ENCODE results near the gene RBM20.
"Not testable (repeated sequence)": the region's sequence is repeated elsewhere in the genome, so short reads cannot be mapped to it uniquely, and the experiment has no call there.

RBM20 gene

DNA sequence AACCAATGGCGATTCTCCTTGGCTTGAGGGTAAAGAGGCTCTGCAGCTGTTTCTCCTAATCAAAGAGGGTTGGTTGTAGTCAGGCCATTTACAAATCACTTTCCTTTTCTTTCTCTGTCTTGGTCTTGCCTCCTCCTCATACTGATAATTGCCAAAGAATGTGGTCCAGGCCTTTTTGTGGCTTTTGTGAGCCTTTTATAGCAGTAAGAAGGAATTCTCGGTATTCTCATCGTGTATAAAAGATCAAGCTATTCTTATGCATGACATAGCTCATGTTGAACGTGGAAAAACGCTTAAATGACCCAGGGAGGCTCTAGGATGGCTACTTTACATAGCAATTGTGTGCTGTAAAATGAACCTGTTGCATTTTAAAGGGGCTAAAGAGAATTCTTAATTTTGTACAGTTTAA, 62.6 kb downstream of the RBM20 start:
- DNase-seq (ENCODE audit: low spot score) = peak; percentile 78

GRCh38 chr10:110708776-110709443, 64.8 kb downstream of the RBM20 start:
- no peak for DNase-seq (ENCODE audit: low spot score)

- no peak for DNase-seq (ENCODE audit: low spot score)
These were observed 65.3 kb downstream of the RBM20 start for GRCh38 chr10:110709444-110709828.

DNA sequence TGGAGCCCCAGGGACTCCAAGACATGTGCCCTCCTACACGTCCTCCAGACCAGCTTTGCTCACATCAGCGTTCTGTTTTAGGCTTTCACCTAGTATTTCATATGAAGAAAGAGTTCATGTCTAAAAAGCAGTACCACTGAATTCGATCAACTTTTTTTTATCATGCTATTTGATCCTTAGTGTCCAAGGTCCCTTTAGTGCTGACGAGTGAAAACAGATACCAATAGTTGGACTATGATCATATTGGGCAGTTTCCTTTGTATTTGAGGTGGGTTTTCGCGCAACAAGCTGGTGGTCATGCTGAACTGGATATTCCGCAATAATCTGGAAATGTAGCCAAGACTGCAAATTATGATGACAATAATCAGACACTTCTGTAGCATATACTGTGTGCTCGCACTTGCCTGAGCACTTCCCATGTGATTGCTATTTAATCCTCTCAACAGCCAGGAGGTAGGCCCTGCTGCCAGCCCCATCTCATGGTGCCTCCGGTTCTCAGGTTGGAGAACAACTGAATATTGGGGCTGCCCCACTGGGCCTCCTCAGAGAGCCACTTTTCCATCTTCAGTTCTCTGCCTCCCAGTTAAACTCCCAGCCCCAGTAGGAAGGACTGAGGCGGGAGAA, 65.9 kb downstream of the RBM20 start:
- no peak for DNase-seq (ENCODE audit: low spot score)

DNA sequence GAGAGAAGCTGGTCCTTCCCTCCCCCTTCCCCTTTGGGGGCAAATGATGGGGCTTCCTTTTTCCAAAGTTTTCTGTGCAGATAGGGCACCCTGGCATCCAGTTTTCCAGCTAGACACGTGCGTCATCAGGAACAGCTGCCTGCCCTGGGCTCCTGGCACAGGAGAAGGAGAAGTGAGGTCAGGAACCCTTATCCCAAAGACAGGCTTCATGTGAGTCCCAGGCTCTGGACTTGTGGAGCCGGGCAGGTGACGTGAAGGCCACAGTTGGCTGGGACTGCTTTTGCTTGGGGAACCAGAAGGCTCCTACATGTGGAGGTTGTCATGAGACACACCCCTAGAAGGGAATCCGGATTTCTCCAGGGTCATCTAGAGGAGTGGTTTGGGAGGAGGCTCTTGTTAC, 66.5 kb downstream of the RBM20 start:
- DNase-seq (ENCODE audit: low spot score) = no peak

- DNase-seq (ENCODE audit: low spot score) = no peak
These were observed 67.2 kb downstream of the RBM20 start for GRCh38 chr10:110711382-110711781.

DNA sequence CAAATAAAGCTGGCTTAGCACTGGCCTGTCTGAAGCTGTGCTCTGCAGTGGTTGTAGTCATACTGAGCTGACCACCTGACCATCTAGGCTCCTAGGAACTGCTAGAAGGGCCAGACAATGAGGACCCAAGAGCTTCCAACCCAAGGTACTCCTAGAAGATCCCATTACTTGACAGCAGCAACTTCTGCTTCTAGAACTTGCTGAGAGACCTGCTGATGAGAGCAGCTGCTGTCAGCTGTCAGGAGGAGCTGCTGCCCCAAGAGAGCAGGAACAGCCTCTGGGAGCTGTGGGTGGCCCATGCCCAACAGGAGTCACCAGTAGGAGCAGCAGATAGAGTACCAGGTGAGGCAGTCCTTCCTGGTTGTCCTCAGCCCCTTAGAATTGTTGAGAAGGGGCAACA, 70.2 kb downstream of the RBM20 start:
- no peak for DNase-seq (ENCODE audit: low spot score)

GRCh38 chr10:110717781-110718589, 73.8 kb downstream of the RBM20 start:
- no peak for DNase-seq (ENCODE audit: low spot score)

DNA sequence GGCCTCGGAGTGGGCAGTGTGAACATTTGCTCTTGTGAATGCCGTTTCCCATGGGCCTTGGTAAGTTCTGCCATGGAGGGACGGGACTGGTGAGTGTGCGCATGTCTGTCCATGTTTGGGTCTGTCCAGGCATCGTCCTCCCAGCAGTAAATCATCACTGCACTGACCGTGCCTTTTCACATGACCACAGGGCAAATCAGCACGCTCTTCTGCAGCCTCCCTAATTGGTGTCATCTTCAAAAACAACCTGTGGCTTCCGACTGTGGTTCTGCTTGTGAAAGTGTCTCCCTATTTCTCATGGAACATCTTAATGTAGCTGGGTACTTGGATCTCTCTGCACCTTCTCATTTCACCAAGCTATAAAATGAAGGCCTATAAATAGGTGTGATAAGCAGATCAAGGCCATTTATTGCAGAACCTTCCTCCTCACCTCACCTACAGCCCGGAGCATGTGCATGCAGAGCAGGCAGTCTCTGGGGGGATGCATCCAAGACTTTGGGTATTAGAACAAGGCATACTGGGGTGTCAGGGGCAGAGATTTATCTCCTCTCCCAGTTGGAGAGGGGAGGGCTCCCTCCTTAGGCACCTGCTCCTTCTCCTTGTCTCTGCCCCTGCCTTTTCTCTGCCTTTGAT, 77.4 kb downstream of the RBM20 start:
- no peak for DNase-seq (ENCODE audit: low spot score)

DNA sequence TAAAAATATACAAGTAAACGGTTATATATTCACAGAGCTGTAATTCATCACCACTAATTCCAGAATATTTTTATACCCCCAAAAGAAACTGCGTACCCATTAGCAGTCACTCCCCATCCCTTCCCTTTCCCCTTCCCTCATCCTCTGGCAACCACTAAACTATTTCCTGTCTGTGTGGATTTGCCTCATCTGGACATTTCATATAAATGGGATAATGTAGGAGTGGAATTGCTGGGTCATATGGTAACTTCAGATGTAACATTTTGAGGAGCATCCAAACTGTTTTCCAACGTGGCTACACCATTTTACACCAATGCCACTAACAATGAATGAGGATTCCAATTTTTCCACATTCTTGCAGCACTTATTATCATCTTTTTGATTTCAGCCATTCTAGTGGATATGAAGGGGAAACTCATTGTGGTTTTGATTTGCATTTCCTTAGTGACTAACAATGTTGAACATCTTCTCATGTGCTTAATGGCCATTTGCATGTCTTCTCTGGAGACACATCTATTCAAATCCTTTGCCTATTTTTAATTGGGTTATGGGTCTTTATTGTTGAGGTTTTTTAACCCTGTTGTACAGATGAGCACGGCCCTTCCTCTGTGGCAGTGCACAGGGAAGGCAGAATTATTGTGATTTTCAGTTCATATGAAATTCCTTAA, 79.2 kb downstream of the RBM20 start:
- no peak for DNase-seq (ENCODE audit: low spot score)

DNA sequence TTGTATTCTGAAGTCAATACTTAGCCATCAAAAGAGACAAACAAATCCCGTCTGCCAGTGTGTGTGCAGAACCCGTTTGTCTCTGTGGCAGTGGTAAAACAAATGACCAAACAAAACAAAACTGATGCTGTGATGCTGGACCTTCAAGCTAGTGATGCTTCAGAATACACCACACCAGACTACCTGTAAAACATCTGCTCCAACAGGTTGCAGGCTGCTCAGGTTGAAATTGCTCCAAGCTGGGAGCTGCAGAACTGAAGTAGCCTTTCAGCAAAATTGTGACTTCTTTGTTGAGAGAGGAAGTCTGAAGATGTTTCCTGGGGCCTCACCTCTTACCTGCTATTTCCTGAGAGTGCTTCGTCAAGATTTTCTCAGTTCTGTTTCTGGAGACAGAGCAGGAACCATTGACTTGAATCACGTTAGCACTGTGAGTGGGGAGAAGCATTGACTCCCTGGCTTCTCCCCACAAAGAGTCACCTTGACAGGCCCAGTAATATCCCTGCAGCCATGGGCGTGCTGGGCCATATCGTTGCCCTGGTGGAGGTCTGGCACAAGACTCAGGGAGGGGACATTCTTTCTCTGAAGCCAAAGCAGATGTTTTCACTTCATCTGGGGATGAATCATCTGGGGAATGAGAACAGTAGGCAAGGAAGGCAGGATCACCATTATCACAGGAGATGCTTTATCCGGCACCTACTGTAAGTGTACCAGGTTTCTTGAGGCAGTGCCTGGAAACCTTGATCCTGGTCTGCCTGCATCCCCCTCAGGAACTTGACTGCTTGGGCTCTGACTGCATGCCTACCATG, 80.2 kb downstream of the RBM20 start:
- DNase-seq (ENCODE audit: low spot score) = no peak

GRCh38 chr10:110724937-110725336, 80.8 kb downstream of the RBM20 start:
- DNase-seq (ENCODE audit: low spot score) = no peak

DNA sequence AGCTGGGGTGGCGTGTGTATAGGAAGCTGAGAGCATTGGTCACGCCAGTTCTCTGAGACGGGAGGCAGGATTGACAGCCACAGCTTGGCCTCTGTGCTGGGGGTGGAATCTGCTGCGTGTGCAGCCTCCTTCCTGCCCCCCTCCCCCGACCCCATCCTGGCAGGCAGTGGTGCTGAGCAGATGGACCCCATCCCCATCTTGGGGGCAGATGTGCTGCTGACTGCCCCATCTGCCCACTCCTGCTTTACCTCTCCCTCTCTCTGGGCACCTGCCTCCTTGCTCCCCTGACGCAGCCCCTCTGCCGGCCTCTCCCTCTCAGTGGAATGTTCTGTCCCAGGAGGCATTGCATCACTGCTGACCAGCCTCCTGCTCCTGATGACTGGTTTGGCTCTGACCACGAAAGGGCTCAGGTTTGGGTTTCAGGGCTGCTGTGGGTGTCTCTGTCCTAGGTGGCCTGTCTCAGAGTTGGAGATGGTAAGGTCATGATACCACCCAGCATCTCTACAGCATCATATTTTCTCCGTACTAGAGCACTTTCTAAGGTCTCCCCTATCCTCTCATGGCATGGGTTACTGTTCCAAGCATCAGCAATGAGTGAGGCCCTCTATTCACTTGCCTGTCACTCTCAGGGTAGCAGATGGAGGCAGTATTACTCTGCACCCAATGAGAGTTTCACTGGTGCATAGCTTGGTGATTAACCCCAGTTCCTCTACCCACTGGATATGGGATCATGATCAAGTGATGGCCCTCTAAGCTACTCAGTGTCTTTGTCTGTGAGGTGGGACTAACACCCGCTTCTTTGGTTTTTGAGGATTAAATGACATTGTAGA, 81.9 kb downstream of the RBM20 start:
- DNase-seq (ENCODE audit: low spot score) = peak; percentile 52

DNA sequence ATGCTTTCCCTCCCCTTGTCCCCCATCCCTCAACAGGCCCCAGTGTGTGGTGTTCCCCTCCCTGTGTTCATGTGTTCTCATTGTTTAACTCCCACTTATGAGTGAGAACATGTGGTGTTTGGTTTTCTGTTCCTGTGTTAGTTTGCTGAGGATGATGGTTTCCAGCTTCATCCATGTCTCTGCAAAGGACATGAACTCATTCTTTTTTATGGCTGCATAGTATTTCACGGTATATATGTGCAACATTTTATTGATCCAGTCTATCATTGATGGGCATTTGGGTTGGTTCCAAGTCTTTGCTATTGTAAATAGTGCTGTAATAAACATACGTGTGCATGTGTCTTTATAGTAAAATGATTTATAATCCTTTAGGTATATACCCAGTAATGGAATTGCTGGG, 83.6 kb downstream of the RBM20 start:
- DNase-seq (ENCODE audit: low spot score) = not testable (repeated sequence)

- no peak for DNase-seq (ENCODE audit: low spot score)
These were observed 86.4 kb downstream of the RBM20 start for GRCh38 chr10:110730345-110731050.

- DNase-seq (ENCODE audit: low spot score) = no peak
These were observed 89.2 kb downstream of the RBM20 start for GRCh38 chr10:110733218-110733952.

DNA sequence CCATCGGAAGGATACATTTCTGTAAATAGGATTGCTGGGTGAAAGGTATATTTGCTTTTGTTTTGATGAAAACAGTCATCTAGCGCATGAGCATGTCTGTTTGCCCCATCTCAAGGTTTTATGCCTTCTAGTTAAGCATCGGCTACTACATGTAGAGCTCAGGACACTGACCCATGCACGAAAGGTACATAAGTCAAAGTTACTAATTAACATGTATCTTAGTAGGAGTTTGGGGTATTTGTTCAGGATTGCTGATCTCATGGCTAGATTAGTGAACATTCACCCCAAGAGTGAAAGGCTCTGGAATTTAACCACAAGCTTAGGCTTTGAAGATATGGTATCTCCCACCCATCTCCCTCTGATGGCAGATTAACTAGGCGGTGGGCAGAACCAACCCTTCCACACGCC, 91.5 kb downstream of the RBM20 start:
- no peak for DNase-seq (ENCODE audit: low spot score)

GRCh38 chr10:110737886-110738634, 93.9 kb downstream of the RBM20 start:
- DNase-seq (ENCODE audit: low spot score) = no peak
